Vagina (tissue), 2 donors: ENCODE data around the gene ARL6IP6.
"Not testable (repeated sequence)": the region's sequence is repeated elsewhere in the genome, so short reads cannot be mapped to it uniquely, and the experiment has no call there.

Source experiments
- POLR2AphosphoS5 ChIP-seq, 2 donors: sonication (generic); formaldehyde crosslinking; IDR thresholded peaks; one replicate each; pipeline ENCODE4 v1.9.0; 2017; ENCODE audit warnings: antibody characterized with exemption in 2 of 2, mild to moderate bottlenecking in 2 of 2, low read depth in 1 of 2; ENCODE audit not compliant: insufficient read depth in 1 of 2
- TF ChIP-seq, protein P1 (sequence below), 3 experiments: fragments of 450-650 bp in 2 of 3; fragments of 200-600 bp in 1 of 3; sonication (generic) in 1 of 3; IDR thresholded peaks; one replicate each; pipeline ENCODE4 v1.5.1; 2017 to 2019; ENCODE audit warnings: antibody characterized with exemption in 3 of 3, mild to moderate bottlenecking in 2 of 3, moderate library complexity in 2 of 3

DNA sequence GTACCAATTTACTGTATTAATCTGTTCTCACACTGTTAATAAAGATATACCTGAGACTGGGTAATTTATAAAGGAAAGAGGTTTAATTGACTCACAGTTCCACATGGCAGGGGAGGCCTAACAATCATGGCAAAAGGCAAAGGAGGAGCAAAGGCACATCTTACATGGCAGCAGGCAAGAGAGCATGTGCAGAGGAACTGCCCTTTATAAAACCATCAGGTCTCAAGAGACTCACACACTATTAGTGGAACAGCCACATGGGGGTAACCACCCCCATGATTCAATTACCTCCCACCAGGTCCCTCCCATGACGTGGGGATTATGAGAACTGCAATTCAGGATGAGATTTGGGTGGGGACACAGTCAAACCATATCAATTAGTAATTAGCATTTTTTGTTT is 21.3 kb downstream of the ARL6IP6 start:
- TF ChIP-seq, protein P1, sequence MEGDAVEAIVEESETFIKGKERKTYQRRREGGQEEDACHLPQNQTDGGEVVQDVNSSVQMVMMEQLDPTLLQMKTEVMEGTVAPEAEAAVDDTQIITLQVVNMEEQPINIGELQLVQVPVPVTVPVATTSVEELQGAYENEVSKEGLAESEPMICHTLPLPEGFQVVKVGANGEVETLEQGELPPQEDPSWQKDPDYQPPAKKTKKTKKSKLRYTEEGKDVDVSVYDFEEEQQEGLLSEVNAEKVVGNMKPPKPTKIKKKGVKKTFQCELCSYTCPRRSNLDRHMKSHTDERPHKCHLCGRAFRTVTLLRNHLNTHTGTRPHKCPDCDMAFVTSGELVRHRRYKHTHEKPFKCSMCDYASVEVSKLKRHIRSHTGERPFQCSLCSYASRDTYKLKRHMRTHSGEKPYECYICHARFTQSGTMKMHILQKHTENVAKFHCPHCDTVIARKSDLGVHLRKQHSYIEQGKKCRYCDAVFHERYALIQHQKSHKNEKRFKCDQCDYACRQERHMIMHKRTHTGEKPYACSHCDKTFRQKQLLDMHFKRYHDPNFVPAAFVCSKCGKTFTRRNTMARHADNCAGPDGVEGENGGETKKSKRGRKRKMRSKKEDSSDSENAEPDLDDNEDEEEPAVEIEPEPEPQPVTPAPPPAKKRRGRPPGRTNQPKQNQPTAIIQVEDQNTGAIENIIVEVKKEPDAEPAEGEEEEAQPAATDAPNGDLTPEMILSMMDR (IDR thresholded peaks at IDR 0.05) = not testable (repeated sequence)
- not testable (repeated sequence) for TF ChIP-seq POLR2AphosphoS5 (IDR thresholded peaks at IDR 0.05; ENCODE audit: insufficient read depth in 1 of 2, low read depth in 1 of 2)
